K562 (cell line): ENCODE results near the gene DCAF6. TPM values are rescaled to one million over a fixed set of nuclear protein-coding genes. Genes with fewer than 3 reads are reported as not detected.

Source experiments
- CTBP1 ChIP-seq: fragments of 450-650 bp; IDR thresholded peaks from 2 replicates; pipeline ENCODE4 v1.6.1; 2016; ENCODE audit warnings: borderline replicate concordance
- HES1 ChIP-seq: fragments of 450-650 bp; IDR thresholded peaks from 2 replicates; pipeline ENCODE4 v1.6.1; 2016; ENCODE audit warnings: low read depth, mild to moderate bottlenecking, moderate library complexity
- IRF2 ChIP-seq: sonication (generic); formaldehyde crosslinking; IDR thresholded peaks from 2 replicates; pipeline ENCODE4 v1.8.1; 2022; ENCODE audit warnings: mild to moderate bottlenecking, missing genetic modification reagents
- MIER1 ChIP-seq: fragments of 450-650 bp; IDR thresholded peaks from 2 replicates; pipeline ENCODE4 v1.6.1; 2016; ENCODE audit warnings: antibody characterized with exemption, mild to moderate bottlenecking, low read depth
- RERE ChIP-seq: sonication (generic); formaldehyde crosslinking; IDR thresholded peaks from 2 replicates; pipeline ENCODE4 v1.8.0; 2023; ENCODE audit warnings: missing genetic modification reagents, mild to moderate bottlenecking, borderline replicate concordance
- SMARCA5 ChIP-seq: fragments of 450-650 bp; IDR thresholded peaks from 2 replicates; pipeline ENCODE4 v1.6.1; 2016
- ZBTB12 ChIP-seq: fragments of 250-450 bp; sonication (Bioruptor Pico); IDR thresholded peaks from 2 replicates; pipeline ENCODE4 v1.4.0; 2020
- ZNF407 ChIP-seq: fragments of 450-650 bp; IDR thresholded peaks from 2 replicates; pipeline ENCODE4 v1.6.1; 2016; ENCODE audit warnings: low read depth
- ZNF408 ChIP-seq: fragments of 250-450 bp; sonication (Bioruptor Pico); IDR thresholded peaks from 2 replicates; pipeline ENCODE4 v1.4.0; 2020; ENCODE audit warnings: low read depth, mild to moderate bottlenecking, moderate library complexity
- polyA plus RNA-seq, 8 experiments: library from polyadenylated mRNA; depleted of rRNA in 4 of 8; stranded (reverse) in 5 of 8; unstranded in 3 of 8; fragments of >200 nt; fragmentation: Nextera tagmentation in 2 of 8; fragmentation: Illumina TruSeq in 1 of 8; extraction: Ambion mirVana in 2 of 8; extraction: Trizol in 1 of 8; gene quantifications; 2 replicates each; pipeline versions ENCODE4 v1.2.1 to v1.2.3, GENCODE V29; 2011 to 2014; ENCODE audit warnings: inconsistent platforms in 1 of 8, missing spikeins in 1 of 8
- total RNA-seq, 7 experiments: library from RNA; depleted of rRNA in 6 of 7; stranded (reverse); fragments of >200 nt in 6 of 7; fragmentation: Illumina TruSeq in 2 of 7; extraction: Trizol in 2 of 7; gene quantifications; 2 replicates each; pipeline versions ENCODE4 v1.2.1 to v1.2.3, GENCODE V29; 2011 to 2021; ENCODE audit warnings: low replicate concordance in 1 of 7

DCAF6 gene
- total and polyA plus RNA-seq, 9 of the 15 experiments (the other 6 are each of a cell fraction or from before 2014, with no cell fraction given), result 19.1 to 102 (median 46.3) TPM

DNA sequence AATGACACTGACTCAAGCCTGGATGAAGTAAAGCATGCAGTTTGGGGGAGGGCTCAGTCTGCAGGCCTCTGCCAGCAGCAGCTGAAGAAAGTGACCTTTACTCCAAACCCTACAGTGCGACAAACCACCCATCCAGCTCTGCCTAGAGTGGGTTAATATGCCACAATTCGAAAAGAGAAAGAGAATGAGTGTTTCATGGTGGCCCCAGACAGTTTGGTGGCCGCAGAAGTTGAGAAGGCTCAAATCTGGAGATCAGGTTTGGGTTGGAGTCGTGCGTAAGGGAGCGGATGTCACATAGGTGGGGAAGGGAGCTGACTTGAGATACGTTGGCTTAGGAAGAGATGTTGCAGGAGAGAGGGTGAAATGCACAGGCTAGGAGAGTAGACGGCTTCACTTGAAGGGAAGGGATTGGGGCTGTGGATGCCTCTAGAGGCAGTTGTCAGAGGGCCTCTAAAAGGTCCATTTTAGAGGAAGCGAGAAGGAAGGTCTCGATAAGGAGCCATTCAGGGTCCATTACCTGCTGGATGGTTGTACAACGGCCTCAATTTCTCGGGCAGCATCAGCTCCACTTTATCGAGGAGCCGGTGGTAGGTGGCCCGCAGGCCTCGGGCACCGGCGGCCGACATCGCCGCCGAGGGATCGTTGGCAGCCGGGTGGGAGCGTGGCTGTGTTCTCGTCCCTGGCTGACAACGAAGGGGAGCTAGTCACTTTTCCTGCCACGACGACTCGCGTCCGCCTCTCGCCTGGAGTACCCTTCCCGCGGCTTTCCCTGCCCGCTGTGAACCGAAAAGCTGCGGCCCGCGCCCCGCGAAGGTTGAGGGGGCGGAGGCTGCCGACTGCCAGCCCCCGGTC lies 1.0 kb upstream of the DCAF6 start (continued):
- no peak for TF ChIP-seq IRF2 (CRISPR knock-in tag)
- TF ChIP-seq HES1, result no peak
- TF ChIP-seq SMARCA5, result peak; percentile 84
- no peak for TF ChIP-seq ZNF408 (CRISPR knock-in tag)
- TF ChIP-seq ZBTB12 (CRISPR knock-in tag), result no peak
- TF ChIP-seq CTBP1, result 0 out of 2 replicates have a peak, but pooled peaks have one; percentile 10
- peak; percentile 29; the same call in 1 of the 2 replicates for TF ChIP-seq ZNF407
- peak; percentile 80 for TF ChIP-seq MIER1
- TF ChIP-seq RERE, result no peak
